Breast epithelium (tissue), 4 donors: ENCODE data around the gene KRT36. TPM values are rescaled to one million over a fixed set of nuclear protein-coding genes. Genes with fewer than 3 reads are reported as not detected.

Source experiments
- DNase-seq, 2 donors: peaks; one replicate each; pipeline ENCODE4 v3.0.0-alpha.2; 2019; ENCODE audit warnings: low spot score in 2 of 2
- H3K27ac ChIP-seq, 2 donors: fragments of 200-600 bp; sonication (generic) in 1 of 2; one replicate each; pipeline ENCODE4 v1.5.1; 2016 to 2019; ENCODE audit warnings: mild to moderate bottlenecking in 1 of 2
- H3K27me3 ChIP-seq, 2 donors: fragments of 200-600 bp; sonication (generic) in 1 of 2; one replicate each; pipeline versions ENCODE4 v1.5.1 to v1.6.0; 2017 to 2019; ENCODE audit warnings: control low read depth in 1 of 2, mild to moderate bottlenecking in 1 of 2
- H3K36me3 ChIP-seq: fragments of 200-600 bp; one replicate; pipeline ENCODE4 v1.5.1; 2019
- H3K4me1 ChIP-seq, 2 donors: fragments of 200-600 bp; sonication (generic); one replicate each; pipeline ENCODE4 v1.5.1; 2016 to 2019; ENCODE audit warnings: control low read depth in 1 of 2
- H3K4me3 ChIP-seq, 3 donors: fragments of 200-600 bp; sonication (generic); 1 replicate in 2 of 3; 2 replicates in 1 of 3; pipeline ENCODE4 v1.5.1; 2016 to 2019; ENCODE audit warnings: mild to moderate bottlenecking in 3 of 3, moderate library complexity in 2 of 3
- H3K9me3 ChIP-seq, 2 donors: fragments of 200-600 bp; sonication (generic) in 1 of 2; one replicate each; pipeline ENCODE4 v1.5.1; 2016 to 2019; ENCODE audit warnings: control low read depth in 1 of 2
- CTCF ChIP-seq, 3 donors: fragments of 450-650 bp; IDR thresholded peaks; one replicate each; pipeline ENCODE4 v1.5.1; 2016 to 2017; ENCODE audit warnings: antibody characterized with exemption in 3 of 3, mild to moderate bottlenecking in 3 of 3, moderate library complexity in 3 of 3
- POLR2A ChIP-seq: fragments of 450-650 bp; IDR thresholded peaks from one replicate; pipeline ENCODE4 v1.6.1; 2016; ENCODE audit warnings: antibody characterized with exemption, mild to moderate bottlenecking, moderate library complexity
- POLR2AphosphoS5 ChIP-seq, 3 donors: sonication (generic); formaldehyde crosslinking; IDR thresholded peaks; one replicate each; pipeline ENCODE4 v1.6.1; 2017; ENCODE audit warnings: antibody characterized with exemption in 3 of 3
- intact Hi-C: fragments of 100-400 bp; cut with DNase I; formaldehyde crosslinking; loops from one replicate; pipeline ENCODE4 v1.15.1; 2023; ENCODE audit warnings: low total_unique reads
- total RNA-seq, 3 donors: library from RNA; depleted of rRNA; stranded (reverse); fragments of >200 nt; gene quantifications; one replicate each; pipeline ENCODE4 v1.1.0, GENCODE V29; 2016

KRT36 gene
- total RNA-seq, 3 donors from 2014 or later: not detected

- peaks cover 3 to 18% of the 10 kb centered on the region in 2 donors for H3K27me3 ChIP-seq
- peaks cover 0 to 4% of the 10 kb centered on the region in 2 donors for H3K4me1 ChIP-seq
- H3K4me3 ChIP-seq: peak overlapping the region in 2 of 3 donors; percentile 57 to 69
- H3K36me3 ChIP-seq: no peaks in the 10 kb centered on the region
- peak overlapping the region; percentile 87 to 94 for H3K27ac ChIP-seq
- no peak for TF ChIP-seq CTCF (IDR thresholded peaks at IDR 0.05)
- TF ChIP-seq POLR2AphosphoS5 (IDR thresholded peaks at IDR 0.05): no peak
- no peak for TF ChIP-seq POLR2A
- intact Hi-C loops: no loop called here
- H3K9me3 ChIP-seq: no peaks in the 10 kb centered on the region
- DNase-seq: no peak
Measured at GRCh38 chr17:41528959-41529353, 39.2 kb upstream of the KRT36 start.

GRCh38 chr17:41527063-41528023, 37.6 kb upstream of the KRT36 start:
- intact Hi-C loops: no loop called here

GRCh38 chr17:41524261-41524660, 34.6 kb upstream of the KRT36 start:
- no peaks in the 10 kb centered on the region for H3K9me3 ChIP-seq
- DNase-seq: no peak
- peak overlapping the region in 2 of 3 donors; percentile 57 to 69 for H3K4me3 ChIP-seq
- H3K27ac ChIP-seq: peak overlapping the region; percentile 77 to 89
- peaks cover 0 to 6% of the 10 kb centered on the region in 2 donors for H3K4me1 ChIP-seq
- H3K36me3 ChIP-seq: no peaks in the 10 kb centered on the region
- peaks cover 3 to 15% of the 10 kb centered on the region in 2 donors for H3K27me3 ChIP-seq
- intact Hi-C loops: no loop called here
- TF ChIP-seq POLR2AphosphoS5 (IDR thresholded peaks at IDR 0.05) (peak in 1 of 3 donors; percentile 23), POLR2A (no peak), CTCF (IDR thresholded peaks at IDR 0.05) (no peak)

More at GRCh38 chr17:41527063-41528023, 37.6 kb upstream of the KRT36 start:
- no peak for DNase-seq
- Histone ChIP-seq H3K27ac (peak overlapping the region; percentile 87 to 94), H3K4me1 (peaks cover 0 to 4% of the 10 kb centered on the region in 2 donors), H3K36me3 (no peaks in the 10 kb centered on the region), H3K4me3 (peak overlapping the region in 2 of 3 donors; percentile 57 to 69), H3K9me3 (no peaks in the 10 kb centered on the region), H3K27me3 (peaks cover 3 to 18% of the 10 kb centered on the region in 2 donors)
- TF ChIP-seq POLR2A (no peak), CTCF (IDR thresholded peaks at IDR 0.05) (no peak), POLR2AphosphoS5 (IDR thresholded peaks at IDR 0.05) (no peak)

- no peak for DNase-seq
- TF ChIP-seq CTCF (IDR thresholded peaks at IDR 0.05) (no peak), POLR2AphosphoS5 (IDR thresholded peaks at IDR 0.05) (peak in 1 of 3 donors; percentile 27), POLR2A (no peak)
- H3K27me3 ChIP-seq: peaks cover 3 to 15% of the 10 kb centered on the region in 2 donors
- intact Hi-C loops: no loop called here
- peaks cover 0 to 6% of the 10 kb centered on the region in 2 donors for H3K4me1 ChIP-seq
- no peaks in the 10 kb centered on the region for H3K36me3 ChIP-seq
- peak overlapping the region in 2 of 3 donors; percentile 57 to 69 for H3K4me3 ChIP-seq
- H3K27ac ChIP-seq: peak overlapping the region; percentile 77 to 89
- no peaks in the 10 kb centered on the region for H3K9me3 ChIP-seq
Measured at GRCh38 chr17:41523787-41524186, 34.1 kb upstream of the KRT36 start.

GRCh38 chr17:41523225-41523593, 33.5 kb upstream of the KRT36 start:
- peak overlapping the region; percentile 77 to 89 for H3K27ac ChIP-seq

More at GRCh38 chr17:41523225-41523593, 33.5 kb upstream of the KRT36 start:
- Histone ChIP-seq H3K4me3 (peak overlapping the region in 2 of 3 donors; percentile 57 to 69), H3K9me3 (no peaks in the 10 kb centered on the region), H3K27me3 (peaks cover 3 to 12% of the 10 kb centered on the region in 2 donors), H3K4me1 (peaks cover 0 to 6% of the 10 kb centered on the region in 2 donors), H3K36me3 (no peaks in the 10 kb centered on the region)
- no peak for DNase-seq
- TF ChIP-seq POLR2AphosphoS5 (IDR thresholded peaks at IDR 0.05) (no peak), POLR2A (no peak), CTCF (IDR thresholded peaks at IDR 0.05) (no peak)
- intact Hi-C loops: no loop called here
